Measurements from ENCODE around the gene SPTBN1.

The SPTBN1 gene

DNA sequence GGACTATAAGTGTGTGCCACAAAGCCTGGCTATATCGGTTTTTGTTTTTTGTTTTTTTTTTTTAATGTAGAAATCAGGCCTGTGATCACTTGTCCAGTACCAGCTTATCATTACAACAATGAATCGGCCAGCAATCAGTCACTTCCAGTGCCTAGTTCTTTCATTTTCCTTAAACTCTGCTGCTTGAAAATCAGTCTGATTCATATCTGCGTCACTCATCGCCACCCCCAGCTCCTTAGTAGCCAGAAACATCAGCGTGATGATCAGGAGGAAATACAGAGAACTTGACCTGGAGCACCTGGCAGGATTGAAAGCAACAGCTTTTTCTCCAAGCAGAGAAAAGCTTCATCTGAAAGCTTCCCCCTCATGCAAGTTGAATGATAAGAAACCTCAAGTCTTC is 75.4 kb downstream of the SPTBN1 start:
- no peak for DNase-seq

DNA sequence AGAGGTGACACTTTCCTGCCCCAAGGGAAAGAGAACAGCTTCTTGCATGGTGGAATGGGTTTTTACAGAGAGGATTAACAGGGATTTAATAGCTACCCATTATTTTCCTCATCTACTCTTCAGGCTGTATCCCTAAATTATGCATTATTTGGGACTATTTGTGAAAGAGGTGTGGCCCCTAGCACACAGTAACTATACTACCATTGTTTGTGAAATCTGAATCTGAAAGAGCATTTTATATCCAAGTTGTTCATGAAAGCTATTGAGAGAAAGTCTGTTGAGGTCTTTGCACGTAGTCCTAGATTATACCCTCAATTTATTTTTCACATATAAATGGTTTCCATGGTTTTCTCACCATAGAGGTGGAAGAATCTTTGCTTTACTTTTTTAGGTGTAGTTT is 78.1 kb downstream of the SPTBN1 start:
- no peak for DNase-seq

DNA sequence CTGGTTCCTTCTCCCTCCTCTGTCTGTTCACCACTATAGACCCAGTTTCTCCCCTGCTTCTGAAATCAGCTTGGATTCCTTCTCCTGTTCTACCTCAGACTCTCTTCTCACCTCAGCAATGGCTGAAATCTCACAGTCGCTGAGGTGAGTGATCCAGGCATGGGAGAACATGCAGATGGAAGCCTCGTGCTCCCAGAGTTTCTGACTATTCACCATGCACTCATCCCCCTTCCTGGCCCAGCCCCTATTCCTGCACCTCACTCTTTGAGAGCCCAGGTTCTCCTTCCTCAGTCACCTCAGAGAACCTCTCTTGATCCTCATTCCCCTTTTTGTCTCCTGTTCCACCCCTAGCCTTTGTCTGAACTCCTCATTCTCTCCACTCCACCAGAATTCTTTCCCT is 78.5 kb downstream of the SPTBN1 start:
- no peak for DNase-seq

DNA sequence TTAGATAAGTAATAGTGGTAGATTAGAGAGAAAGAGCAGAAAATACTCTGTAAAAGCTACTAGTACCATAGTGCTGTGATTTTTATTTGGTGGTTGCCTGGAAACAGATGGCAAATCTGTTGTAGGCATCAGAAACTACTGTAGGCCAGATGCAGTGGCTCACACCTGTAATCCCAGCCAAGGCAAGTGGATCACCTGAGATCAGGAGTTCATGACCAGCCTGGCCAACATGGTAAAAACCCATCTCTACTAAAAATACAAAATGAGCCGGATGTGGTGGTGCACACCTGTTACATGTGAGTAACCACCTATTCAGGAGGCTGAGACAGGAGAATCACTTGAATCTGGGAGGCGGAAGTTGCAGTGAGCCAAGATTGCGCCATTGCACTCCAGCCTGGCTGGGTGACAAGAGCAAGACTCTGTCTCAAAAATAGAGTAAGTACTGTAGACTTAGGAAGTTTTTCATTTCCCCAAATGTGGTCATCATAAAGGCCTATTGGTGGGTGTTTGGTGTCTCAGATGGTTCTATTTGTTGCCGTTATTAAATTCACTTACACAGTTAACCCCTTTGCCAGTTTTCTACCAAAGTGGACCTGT is 79.6 kb downstream of the SPTBN1 start:
- DNase-seq, result no peak

DNA sequence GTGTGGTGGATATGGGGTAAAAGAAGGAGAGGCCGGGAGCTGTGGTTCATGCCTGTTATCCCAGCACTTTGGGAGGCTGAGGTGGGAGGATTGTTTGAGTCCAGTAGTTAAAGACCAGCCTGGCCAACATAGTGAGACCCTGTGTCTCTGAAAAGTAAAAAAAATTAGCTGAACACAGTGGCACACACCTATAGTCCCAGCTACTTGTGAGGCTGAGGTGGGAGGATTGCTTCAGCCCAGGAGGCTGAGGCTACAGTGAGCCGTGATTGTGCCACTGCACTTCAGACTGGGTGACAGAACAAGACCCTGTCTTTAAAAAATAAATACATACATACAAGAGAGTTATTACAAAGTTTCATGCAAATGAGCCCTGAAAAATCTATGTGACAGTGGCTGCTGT is 80.6 kb downstream of the SPTBN1 start:
- DNase-seq, result no peak

DNA sequence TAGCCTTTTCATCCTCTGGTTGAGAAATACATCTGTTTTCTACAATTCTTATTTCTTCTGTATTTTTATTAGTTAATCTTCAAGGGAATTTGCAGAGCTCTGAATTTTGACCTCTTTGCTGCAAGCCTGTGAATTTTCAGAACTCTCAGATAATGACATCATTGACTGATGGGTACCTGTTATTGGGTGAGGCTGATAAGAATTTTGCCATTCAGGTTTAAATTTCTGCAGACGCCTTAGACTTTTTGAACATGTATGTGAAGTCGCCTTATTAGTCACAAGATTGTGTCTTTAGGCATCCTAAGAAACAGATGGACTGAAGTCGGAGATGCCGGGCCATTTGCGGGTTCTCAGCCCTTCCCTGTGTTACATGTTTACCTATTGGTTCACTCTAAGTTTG is 82.4 kb downstream of the SPTBN1 start:
- DNase-seq, result no peak

DNA sequence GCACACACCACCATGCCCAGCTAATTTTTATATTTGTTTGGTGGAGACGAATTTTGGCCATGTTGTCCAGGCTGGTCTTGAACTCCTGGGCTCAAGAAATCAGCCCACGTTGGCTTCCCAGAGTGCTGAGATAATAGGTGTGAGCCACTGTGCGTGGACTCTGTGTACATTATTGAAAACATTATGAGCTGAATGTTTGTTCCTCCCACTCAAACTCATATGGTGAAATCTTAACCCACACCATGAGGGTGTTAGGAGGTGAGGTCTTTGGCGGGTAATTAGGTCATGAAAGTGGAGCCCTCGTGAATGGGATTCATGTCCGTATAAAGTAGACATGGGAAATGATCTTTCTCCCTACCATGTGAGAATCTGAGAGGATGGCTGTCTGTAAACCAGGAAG is 83.6 kb downstream of the SPTBN1 start:
- DNase-seq, result no peak

DNA sequence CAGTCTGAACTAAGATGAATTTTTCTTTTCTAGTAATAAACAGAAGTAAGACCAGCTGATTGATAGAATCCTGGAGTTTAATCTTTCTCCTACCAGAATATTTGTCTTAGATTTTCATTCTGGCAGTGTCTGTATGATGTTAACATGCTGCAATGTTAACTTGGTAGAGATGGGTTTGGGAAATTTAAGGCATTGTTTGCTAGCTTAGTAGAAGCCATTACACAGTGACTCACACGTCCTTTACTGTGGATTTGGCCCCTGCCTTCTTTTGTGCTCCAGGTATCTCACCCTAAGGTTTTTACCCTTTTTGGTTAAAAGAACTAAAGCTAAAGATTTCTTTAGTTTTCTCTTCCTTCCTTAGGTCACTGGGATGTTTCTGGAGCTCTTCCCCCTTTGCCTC is 84.1 kb downstream of the SPTBN1 start:
- no peak for DNase-seq

DNA sequence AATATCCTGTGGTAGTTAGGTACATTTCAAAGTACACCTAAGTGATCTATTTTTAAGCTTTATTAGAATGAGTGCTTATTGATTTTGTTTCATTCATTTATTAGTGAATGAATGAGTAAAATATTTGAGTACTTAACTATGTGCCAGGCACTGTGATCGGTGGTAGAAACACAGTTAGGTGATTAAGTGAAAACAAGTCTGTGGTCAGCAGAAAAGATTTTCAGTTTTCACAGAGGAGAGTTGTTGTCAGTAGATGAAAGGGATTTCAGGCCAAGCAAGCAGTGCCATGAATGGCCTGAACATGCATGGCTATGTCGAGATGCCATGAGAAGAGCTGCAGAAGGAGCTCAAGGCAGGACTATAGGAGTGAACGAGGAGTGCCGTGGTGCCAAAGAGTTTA is 85.9 kb downstream of the SPTBN1 start:
- DNase-seq, result no peak

DNA sequence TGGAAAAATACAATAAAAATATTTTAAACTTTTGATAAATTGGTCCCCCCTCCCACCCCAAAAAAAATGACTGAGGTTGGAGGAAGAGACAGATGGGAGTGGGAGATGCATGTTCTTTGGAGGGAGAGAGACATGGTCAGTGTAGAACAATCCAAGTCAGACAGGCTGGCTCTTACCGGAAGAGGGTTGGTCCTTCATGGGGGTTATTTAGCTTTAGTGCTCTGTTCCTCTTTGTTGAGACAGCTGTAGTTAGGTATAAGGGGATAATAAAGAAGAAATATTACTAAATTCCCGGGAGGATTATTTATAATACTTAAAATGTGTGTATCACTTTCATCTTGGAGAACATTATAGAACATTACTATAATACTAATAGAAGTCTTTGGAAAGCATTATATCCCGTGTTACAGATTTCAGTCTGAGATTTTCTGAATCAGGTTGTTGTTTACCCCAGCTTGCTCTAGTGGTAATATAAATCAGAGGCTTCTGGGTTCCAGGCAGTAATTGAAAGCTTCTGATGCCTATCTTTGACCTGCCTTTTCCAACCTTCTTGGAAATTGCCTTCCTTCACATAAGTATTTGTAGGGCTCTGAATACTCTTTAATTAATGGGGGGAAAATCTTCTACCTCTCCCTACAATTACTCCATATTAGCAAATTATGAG is 87.7 kb downstream of the SPTBN1 start:
- no peak for DNase-seq

DNA sequence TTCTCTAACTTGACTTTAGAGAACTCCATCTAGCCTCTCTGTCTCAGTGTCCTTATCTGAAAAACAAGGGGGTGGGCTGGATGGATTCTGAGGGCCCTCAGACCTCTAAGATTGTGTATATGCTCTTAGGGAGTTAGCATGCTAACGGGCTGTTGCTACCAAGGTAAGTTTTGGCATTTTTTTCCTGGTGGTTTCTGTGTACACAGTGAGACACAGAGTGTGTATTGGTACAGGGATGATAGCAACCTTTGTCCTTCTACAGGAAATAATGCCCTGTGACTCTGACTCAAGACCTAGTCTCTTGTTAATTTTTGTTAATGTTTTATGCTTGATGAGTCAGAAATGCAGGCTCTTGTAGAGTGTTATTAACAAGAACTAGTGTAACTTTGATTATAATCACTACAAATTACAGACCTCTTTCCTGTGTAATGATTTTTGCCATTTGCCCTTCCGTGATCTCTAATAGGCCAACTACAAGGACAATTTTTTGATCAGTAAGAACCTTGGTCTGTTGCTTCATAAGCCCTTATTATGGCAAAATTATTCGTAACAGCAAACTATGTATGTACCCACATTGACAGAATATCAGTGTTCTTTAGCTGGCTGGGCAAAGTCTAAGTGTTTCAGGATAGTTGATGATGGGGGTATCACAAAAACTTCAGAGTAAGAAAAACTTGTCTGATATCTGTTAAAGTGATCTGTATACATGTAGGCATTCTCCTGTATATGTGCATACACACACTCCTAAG is 89.7 kb downstream of the SPTBN1 start:
- no peak for DNase-seq

DNA sequence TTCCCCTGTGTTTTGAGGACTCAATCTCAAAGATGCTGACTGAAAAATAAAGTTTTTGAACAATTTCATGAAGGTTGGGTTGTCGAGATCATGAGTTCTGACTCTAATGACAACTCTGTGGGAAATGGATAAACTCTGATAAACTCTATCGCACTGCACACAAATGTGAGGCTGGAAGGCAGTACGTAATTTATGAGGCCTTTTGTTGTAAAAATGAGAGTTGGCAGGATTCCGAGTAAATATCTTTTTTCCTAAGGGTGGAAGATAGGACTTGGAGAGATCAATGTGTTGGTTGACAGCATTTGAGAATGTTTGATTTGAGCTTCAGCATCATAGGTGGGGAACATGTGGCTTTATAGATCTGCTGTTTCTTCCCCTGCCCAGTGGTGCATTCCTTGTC is 90.4 kb downstream of the SPTBN1 start:
- no peak for DNase-seq

DNA sequence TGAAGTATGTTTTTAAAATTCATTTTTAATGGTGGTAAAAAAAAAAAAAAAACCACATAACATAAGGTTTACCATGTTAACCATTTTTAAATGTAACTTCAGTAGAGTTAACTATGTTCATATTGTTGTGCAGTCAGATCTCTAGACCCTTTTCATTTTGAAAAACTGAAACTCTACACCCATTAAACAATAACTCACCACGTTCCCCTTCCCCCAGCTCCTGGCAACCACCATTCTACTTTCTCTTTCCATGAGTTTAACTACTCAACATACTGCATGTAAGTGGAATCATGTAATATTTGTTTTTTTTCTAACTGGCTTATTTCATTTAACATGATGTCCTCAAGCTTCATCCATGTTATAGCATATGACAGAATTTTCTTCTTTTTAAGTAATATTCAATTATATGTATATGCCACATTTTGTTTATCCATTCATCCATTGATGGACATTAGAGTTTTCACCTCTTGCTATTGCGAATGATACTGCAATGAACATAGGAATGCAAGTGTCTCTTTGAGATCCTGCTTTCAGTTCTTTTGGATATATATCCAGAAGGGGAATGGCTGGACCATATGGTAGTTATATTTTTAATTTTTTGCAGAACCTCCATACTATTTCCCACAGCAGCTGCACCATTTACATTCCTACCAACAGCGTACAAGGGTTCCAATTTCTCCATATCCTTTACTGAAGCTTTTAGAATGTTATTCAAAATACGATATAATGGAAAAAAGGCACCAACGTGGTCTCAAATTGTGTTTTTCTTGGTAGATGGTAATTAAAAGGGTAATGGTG is 91.0 kb downstream of the SPTBN1 start:
- DNase-seq, result no peak

DNA sequence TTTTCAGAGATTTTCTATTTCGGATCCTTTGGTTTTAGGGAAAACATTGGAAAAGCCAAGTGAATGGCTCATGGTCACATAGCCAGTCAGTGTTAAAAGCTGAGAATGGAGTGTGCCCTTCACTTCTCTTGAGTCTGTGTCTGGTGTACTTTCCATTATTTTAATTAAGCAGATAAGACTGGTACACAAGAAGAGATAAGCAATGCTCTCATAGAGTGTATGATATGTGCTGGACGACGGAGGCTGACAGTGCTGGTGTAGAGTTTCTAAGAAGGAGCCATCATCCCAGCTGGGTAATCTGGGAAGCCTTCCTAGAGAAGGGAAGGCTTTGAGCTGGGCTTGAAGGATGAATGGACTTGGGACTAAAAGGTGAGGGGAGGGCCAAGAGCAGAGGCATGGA is 93.3 kb downstream of the SPTBN1 start:
- DNase-seq, result no peak

DNA sequence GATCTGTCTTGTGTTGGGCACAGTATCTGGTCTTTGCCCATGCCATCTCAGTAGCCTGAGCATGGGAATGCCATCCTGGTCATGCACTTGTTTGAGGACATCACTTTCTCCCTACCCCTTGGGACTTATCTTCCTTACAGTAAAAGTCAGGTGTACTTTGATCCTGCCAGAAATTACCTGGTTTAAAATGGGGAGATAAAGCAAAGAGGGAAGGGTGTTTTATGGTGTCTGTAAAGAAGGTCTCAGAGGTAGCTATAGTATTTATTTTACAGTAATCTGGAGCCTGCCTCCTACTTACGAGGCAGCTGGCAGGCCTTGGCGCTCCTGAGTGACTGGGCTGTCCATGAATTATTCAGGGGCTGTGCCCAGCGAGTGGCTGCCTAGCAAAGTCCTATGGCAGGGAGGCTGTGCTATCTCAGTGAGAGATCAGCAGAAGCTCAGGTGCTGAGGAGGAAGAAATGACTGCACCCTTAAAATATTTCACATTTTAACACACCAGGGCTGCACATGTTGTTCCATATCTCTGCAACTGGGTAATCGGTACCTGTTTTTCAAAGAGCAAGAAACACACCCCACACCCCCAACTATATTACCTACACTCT is 93.9 kb downstream of the SPTBN1 start:
- no peak for DNase-seq

DNA sequence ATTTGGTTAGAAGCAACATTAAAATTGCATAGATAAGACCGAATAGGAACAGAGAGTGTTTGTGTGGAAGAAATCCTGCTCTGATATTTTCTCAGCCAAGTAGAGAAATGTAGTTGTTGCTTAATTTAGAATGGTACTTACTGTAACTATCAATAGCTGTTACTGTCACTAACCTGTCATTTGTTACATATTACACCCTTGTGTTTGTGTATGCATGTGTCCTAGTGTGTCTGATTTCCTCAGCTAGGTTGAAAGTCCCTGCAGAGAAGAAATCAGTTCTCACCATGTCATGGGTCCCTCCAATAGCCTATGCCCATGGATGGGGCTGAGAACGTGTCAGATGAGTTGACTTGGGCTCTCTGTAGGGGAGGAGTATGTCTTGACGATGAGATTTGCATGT is 94.4 kb downstream of the SPTBN1 start:
- DNase-seq, result no peak

DNA sequence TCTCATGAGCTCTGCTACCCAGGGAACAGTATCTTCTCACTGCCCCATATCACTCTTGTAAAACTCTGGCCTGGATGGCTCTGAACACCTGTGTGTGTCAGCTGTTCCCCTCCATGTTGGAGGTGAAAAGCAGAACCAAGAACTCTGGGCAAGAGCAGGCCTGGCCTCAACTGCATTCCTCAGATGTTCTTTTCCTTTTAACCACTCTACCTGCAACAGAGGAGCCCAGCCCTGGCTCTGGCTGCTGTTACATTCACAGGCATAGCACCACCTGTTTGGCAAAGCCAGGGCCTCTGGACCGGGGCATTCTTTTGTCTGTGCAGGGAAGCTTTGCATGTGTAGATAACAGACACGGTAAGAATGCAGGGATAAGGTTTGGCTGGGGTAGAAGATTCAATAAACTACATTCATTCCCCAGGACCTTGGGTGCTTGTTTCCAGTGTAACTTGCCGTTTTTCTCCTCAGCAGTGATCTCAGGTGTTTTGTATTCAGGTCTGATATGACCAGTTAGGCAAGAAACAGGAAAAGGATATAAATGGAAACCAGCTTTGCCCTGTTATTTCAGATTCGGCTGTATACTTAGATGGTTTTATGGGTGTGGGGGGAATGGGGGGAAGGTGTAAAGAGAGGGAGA is 95.1 kb downstream of the SPTBN1 start:
- no peak for DNase-seq

DNA sequence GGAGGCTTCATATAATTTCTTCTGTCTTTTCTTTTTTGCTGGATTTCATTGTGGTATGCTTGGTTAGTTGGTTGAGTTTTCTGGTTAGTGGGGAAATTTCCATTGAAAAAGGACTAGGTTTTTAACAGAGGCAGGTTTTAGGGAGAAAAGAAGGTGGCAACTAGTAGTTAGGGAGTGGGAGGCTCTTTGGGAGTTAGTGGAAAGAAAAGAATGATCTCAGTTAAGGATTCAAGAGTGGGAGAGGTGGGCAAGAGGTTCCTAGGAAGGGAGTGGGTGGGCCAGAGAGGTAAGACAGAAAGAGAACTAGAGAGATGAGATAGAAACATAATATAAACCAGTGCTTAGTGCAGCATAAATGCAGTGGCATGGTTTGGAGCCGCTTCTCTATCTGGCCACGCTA is 96.9 kb downstream of the SPTBN1 start:
- DNase-seq, result no peak

DNA sequence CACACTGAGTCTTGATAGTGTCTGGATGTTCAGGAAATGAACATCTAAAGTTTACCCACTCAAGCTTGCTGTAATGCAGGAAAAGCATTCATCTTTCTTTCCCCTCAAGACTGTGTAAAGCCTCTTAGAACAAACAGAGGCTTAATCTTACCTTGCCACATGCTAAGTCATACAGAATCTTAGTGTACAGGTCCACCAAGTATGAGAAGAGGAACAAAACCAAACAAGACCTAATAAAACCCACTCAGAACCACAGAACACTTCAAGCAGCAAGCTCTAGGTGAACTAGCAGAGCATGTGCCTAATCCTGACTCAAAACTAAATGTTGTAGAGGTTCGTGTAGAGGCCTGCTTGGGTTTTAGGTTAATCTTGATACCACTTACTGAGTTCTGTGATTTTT is 97.6 kb downstream of the SPTBN1 start:
- DNase-seq, result no peak

DNA sequence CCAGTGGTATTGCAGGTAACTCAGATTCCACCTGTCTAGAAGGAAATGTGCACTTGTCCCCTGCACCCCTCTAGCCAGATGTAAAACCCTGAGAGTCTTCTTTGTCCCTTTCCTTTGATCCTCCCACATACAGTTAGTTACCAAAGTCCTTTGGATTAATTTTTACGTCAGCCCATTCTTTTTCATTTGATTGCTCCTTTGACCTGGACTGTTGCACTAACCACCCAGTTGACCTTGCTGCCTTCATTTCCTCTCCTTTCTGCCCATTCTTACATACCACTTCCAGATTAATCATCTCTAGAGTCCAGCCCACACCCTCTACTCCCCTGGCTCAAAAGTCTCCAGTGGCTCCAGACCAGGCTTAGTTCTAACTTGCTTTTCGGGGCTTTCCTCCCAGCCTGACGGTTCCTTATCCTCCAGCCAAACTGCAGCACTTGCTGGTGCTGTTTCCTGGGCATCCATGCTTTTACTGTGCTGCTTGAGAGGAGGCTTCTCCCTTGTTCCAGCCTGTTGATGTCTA is 99.3 kb downstream of the SPTBN1 start:
- DNase-seq, result no peak

DNA sequence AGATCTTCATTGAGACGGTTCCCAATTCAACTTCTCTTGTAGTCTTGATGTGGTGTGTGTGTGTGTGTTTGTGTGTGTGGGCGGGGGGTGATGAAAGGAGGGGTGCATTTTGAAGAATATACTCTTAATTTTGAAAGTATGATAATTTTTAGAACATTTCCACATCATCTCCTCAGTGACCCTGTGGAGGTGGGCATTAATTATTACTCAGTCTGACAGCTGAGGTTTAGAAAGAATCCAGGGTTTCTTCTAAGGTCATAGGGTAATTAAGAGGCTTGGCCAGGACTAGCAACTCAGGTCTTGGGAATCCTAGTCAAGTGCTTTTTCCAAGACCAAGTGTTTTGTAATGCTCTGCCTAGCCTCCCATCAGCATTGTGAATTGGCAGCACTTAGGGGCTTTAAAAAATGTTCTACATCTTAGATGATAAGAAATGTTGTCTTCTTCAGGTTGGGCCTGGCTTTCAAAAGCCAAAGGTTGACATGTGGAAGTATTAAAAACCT is 100.5 kb downstream of the SPTBN1 start:
- no peak for DNase-seq

DNA sequence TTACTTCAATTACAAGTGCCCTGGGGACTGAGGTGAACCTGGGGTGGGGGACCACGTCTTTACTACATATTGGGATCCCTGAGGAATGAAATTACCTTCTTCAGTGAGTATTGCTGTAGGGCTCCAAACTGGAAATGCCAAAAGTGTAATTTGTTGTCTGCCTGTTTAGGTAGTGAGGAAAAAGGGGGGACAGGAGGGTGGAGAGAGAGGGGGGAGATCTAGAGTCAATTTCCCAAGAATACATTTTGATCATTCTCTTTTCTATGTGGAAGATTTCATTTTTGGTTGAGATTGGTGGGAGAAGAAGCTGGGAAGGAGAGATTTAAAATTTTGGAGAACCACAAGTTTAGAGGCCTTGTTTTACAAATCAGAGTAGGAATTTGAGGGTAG is 101.1 kb downstream of the SPTBN1 start:
- DNase-seq, result no peak
